Neural progenitor cell (in vitro differentiated cells): ENCODE results near the gene CAST. TPM values are rescaled to one million over a fixed set of nuclear protein-coding genes. Genes with fewer than 3 reads are reported as not detected.

ENCODE experiments used
- DNase-seq: peaks from one replicate; pipeline ENCODE4 v3.0.0-alpha.2; 2016; ENCODE audit warnings: low spot score
- H2AFZ ChIP-seq: fragments of 200-600 bp; sonication (generic); replicated peaks from 2 replicates; pipeline ENCODE4 v1.6.1; 2016; ENCODE audit warnings: antibody characterized with exemption
- H3F3A ChIP-seq: fragments of 200-600 bp; sonication (generic); 2 replicates; pipeline ENCODE4 v1.6.1; 2016; ENCODE audit warnings: antibody characterized with exemption, low read depth
- H3K27ac ChIP-seq: fragments of 200-600 bp; sonication (generic); 2 replicates; pipeline ENCODE4 v1.5.1; 2016; ENCODE audit warnings: mild to moderate bottlenecking
- H3K27me3 ChIP-seq: fragments of 200-600 bp; sonication (generic); 2 replicates; pipeline ENCODE4 v1.6.1; 2016; ENCODE audit warnings: mild to moderate bottlenecking, moderate library complexity
- H3K36me3 ChIP-seq: fragments of 200-600 bp; sonication (generic); 2 replicates; pipeline ENCODE4 v1.5.1; 2016
- H3K4me1 ChIP-seq: fragments of 200-600 bp; sonication (generic); 2 replicates; pipeline ENCODE4 v1.6.1; 2016; ENCODE audit warnings: mixed run types
- H3K4me2 ChIP-seq: fragments of 200-600 bp; sonication (generic); 2 replicates; pipeline ENCODE4 v1.6.1; 2016
- H3K4me3 ChIP-seq: fragments of 200-600 bp; sonication (generic); 2 replicates; pipeline ENCODE4 v1.5.1; 2016
- H3K79me2 ChIP-seq: fragments of 200-600 bp; sonication (generic); 2 replicates; pipeline ENCODE4 v1.6.1; 2016; ENCODE audit warnings: low read depth
- H3K9ac ChIP-seq: fragments of 200-600 bp; sonication (generic); 2 replicates; pipeline ENCODE4 v1.6.1; 2016
- H3K9me3 ChIP-seq: fragments of 200-600 bp; sonication (generic); 2 replicates; pipeline ENCODE4 v1.5.1; 2016; ENCODE audit warnings: low read depth
- H4K20me1 ChIP-seq: fragments of 200-600 bp; sonication (generic); 2 replicates; pipeline ENCODE4 v1.6.1; 2016; ENCODE audit warnings: low read depth
- H3K27ac Mint-ChIP-seq: 3 replicates; pipeline ENCODE4 v1.8.0; 2021; ENCODE audit warnings: mixed read lengths
- H3K27me3 Mint-ChIP-seq: 2 replicates; pipeline ENCODE4 v1.8.0; 2022; ENCODE audit warnings: low read depth, mild to moderate bottlenecking, inconsistent platforms, moderate library complexity, mixed read lengths; ENCODE audit not compliant: insufficient read depth
- H3K36me3 Mint-ChIP-seq: 3 replicates; pipeline ENCODE4 v1.8.0; 2021; ENCODE audit warnings: mixed read lengths
- H3K4me1 Mint-ChIP-seq: 3 replicates; pipeline ENCODE4 v1.8.0; 2021; ENCODE audit warnings: mixed read lengths
- H3K4me3 Mint-ChIP-seq: 3 replicates; pipeline ENCODE4 v1.8.0; 2021; ENCODE audit warnings: mild to moderate bottlenecking, moderate library complexity, mixed read lengths
- H3K9me3 Mint-ChIP-seq: 3 replicates; pipeline ENCODE4 v1.8.0; 2020; ENCODE audit warnings: mixed read lengths
- EZH2 ChIP-seq: fragments of 200-600 bp; sonication (generic); IDR thresholded peaks from 2 replicates; pipeline ENCODE4 v1.6.1; 2017; ENCODE audit warnings: antibody characterized with exemption, mild to moderate bottlenecking, moderate library complexity
- EZH2phosphoT487 ChIP-seq: fragments of 200-600 bp; sonication (generic); IDR thresholded peaks from 2 replicates; pipeline ENCODE4 v1.6.1; 2017; ENCODE audit warnings: antibody characterized with exemption
- total RNA-seq: library from RNA; depleted of rRNA; stranded (reverse); fragments of >200 nt; gene quantifications from 2 replicates; pipeline ENCODE4 v1.2.3, GENCODE V29; 2015; ENCODE audit warnings: low replicate concordance
- TF ChIP-seq, protein P1 (sequence below): fragments of 200-600 bp; sonication (generic); IDR thresholded peaks from 2 replicates; pipeline ENCODE4 v1.5.1; 2017; ENCODE audit warnings: antibody characterized with exemption, mild to moderate bottlenecking

The CAST gene
- total RNA-seq, 1 donor from 2014 or later, result 64.6 TPM

DNA sequence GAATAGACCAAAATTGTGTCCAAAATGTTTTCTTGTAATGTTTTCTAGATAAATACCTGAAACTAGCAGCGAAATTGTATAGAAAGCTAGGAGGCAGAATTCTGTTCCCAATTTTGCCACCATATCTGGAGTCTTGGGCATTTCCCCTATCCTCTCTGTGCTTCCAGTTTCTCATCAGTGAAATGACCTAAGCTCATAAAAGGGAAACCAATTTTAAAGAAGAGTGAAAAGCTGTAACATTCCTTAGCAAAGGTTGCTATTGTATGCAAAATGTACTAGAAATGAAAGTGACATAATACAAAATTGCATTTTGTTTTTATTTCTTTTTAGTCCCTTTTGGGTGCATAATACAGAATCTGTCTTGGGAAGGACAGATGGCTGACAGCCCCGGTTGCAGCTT, 36.8 kb upstream of the CAST start:
- no peaks in the 10 kb centered on the region for H3K36me3 ChIP-seq
- no peaks in the 10 kb centered on the region for H3K36me3 Mint-ChIP-seq
- no peak for TF ChIP-seq EZH2phosphoT487
- no peak for TF ChIP-seq EZH2
- TF ChIP-seq, protein P1, sequence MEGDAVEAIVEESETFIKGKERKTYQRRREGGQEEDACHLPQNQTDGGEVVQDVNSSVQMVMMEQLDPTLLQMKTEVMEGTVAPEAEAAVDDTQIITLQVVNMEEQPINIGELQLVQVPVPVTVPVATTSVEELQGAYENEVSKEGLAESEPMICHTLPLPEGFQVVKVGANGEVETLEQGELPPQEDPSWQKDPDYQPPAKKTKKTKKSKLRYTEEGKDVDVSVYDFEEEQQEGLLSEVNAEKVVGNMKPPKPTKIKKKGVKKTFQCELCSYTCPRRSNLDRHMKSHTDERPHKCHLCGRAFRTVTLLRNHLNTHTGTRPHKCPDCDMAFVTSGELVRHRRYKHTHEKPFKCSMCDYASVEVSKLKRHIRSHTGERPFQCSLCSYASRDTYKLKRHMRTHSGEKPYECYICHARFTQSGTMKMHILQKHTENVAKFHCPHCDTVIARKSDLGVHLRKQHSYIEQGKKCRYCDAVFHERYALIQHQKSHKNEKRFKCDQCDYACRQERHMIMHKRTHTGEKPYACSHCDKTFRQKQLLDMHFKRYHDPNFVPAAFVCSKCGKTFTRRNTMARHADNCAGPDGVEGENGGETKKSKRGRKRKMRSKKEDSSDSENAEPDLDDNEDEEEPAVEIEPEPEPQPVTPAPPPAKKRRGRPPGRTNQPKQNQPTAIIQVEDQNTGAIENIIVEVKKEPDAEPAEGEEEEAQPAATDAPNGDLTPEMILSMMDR, result no peak
- no peaks in the 10 kb centered on the region for H3K9me3 ChIP-seq
- peaks cover 7% of the 10 kb centered on the region for H3K4me1 Mint-ChIP-seq
- no peak overlapping the region for H3K4me2 ChIP-seq
- no peaks in the 10 kb centered on the region for H3F3A ChIP-seq
- no peaks in the 10 kb centered on the region for H3K79me2 ChIP-seq
- peaks cover 4% of the 10 kb centered on the region for H3K9me3 Mint-ChIP-seq
- H3K27me3 Mint-ChIP-seq, result peaks cover 3% of the 10 kb centered on the region
- no peak overlapping the region for H3K27ac Mint-ChIP-seq
- H3K4me1 ChIP-seq, result no peaks in the 10 kb centered on the region
- H3K27ac ChIP-seq, result no peak overlapping the region
- no peak overlapping the region for H3K4me3 ChIP-seq
- H3K27me3 ChIP-seq, result no peaks in the 10 kb centered on the region
- no peaks in the 10 kb centered on the region for H4K20me1 ChIP-seq
- H3K4me3 Mint-ChIP-seq, result no peak overlapping the region
- no peak overlapping the region for H3K9ac ChIP-seq
- no peak for DNase-seq
- no peak overlapping the region for H2AFZ ChIP-seq

- no peaks in the 10 kb centered on the region for H3K27me3 ChIP-seq
- H3K27me3 Mint-ChIP-seq, result peaks cover 6% of the 10 kb centered on the region
- no peak overlapping the region for H3K4me2 ChIP-seq
- H3K4me3 ChIP-seq, result no peak overlapping the region
- H3K27ac ChIP-seq, result no peak overlapping the region
- no peaks in the 10 kb centered on the region for H3K9me3 ChIP-seq
- no peaks in the 10 kb centered on the region for H4K20me1 ChIP-seq
- TF ChIP-seq EZH2, result no peak
- TF ChIP-seq, protein P1, result no peak
- TF ChIP-seq EZH2phosphoT487, result no peak
- H3K4me1 ChIP-seq, result no peaks in the 10 kb centered on the region
- H3K4me1 Mint-ChIP-seq, result peaks cover 7% of the 10 kb centered on the region
- H3K36me3 Mint-ChIP-seq, result no peaks in the 10 kb centered on the region
- H3F3A ChIP-seq, result no peaks in the 10 kb centered on the region
- peaks cover 3% of the 10 kb centered on the region for H3K9me3 Mint-ChIP-seq
- H3K79me2 ChIP-seq, result no peaks in the 10 kb centered on the region
- no peak overlapping the region for H3K9ac ChIP-seq
- no peak for DNase-seq
- H3K4me3 Mint-ChIP-seq, result no peak overlapping the region
- no peak overlapping the region for H3K27ac Mint-ChIP-seq
- H3K36me3 ChIP-seq, result no peaks in the 10 kb centered on the region
- H2AFZ ChIP-seq, result no peak overlapping the region
Measured at GRCh38 chr5:96626956-96627355, 35.2 kb upstream of the CAST start.

GRCh38 chr5:96627792-96628398, 34.3 kb upstream of the CAST start:
- Mint-ChIP-seq H3K9me3 (peaks cover 3% of the 10 kb centered on the region), H3K36me3 (no peaks in the 10 kb centered on the region), H3K4me1 (peaks cover 7% of the 10 kb centered on the region), H3K27ac (no peak overlapping the region), H3K27me3 (peaks cover 6% of the 10 kb centered on the region), H3K4me3 (no peak overlapping the region)
- no peak for DNase-seq
- no peak overlapping the region for H3K4me3 ChIP-seq
- H3K27ac ChIP-seq, result no peak overlapping the region
- TF ChIP-seq EZH2phosphoT487, result no peak
- no peak for TF ChIP-seq EZH2
- TF ChIP-seq, protein P1, result no peak
- no peaks in the 10 kb centered on the region for H3F3A ChIP-seq
- no peak overlapping the region for H2AFZ ChIP-seq
- no peaks in the 10 kb centered on the region for H3K79me2 ChIP-seq
- H3K9ac ChIP-seq, result no peak overlapping the region
- no peak overlapping the region for H3K4me2 ChIP-seq
- no peaks in the 10 kb centered on the region for H3K27me3 ChIP-seq
- no peaks in the 10 kb centered on the region for H3K9me3 ChIP-seq
- H3K36me3 ChIP-seq, result no peaks in the 10 kb centered on the region
- H4K20me1 ChIP-seq, result no peaks in the 10 kb centered on the region
- no peaks in the 10 kb centered on the region for H3K4me1 ChIP-seq
